Activated naive CD4-positive, alpha-beta T cell treated with anti-CD3 and anti-CD28 coated beads, Interleukin-2, amount 50 U/mL, for 24 hours (primary cell): ENCODE data around the gene ALCAM.

Source experiments
- H3K27ac Mint-ChIP-seq: one replicate; pipeline ENCODE4 v1.8.0; 2021; ENCODE audit warnings: mild to moderate bottlenecking, mixed read lengths
- H3K27me3 Mint-ChIP-seq: one replicate; pipeline ENCODE4 v1.8.0; 2021; ENCODE audit warnings: mixed read lengths
- H3K36me3 Mint-ChIP-seq: one replicate; pipeline ENCODE4 v1.8.0; 2021; ENCODE audit warnings: mixed read lengths
- H3K4me1 Mint-ChIP-seq: one replicate; pipeline ENCODE4 v1.8.0; 2021; ENCODE audit warnings: mixed read lengths
- H3K4me3 Mint-ChIP-seq: one replicate; pipeline ENCODE4 v1.8.0; 2021; ENCODE audit warnings: mild to moderate bottlenecking, mixed read lengths
- H3K9me3 Mint-ChIP-seq: one replicate; pipeline ENCODE4 v1.8.0; 2021; ENCODE audit warnings: mixed read lengths

ALCAM gene

DNA sequence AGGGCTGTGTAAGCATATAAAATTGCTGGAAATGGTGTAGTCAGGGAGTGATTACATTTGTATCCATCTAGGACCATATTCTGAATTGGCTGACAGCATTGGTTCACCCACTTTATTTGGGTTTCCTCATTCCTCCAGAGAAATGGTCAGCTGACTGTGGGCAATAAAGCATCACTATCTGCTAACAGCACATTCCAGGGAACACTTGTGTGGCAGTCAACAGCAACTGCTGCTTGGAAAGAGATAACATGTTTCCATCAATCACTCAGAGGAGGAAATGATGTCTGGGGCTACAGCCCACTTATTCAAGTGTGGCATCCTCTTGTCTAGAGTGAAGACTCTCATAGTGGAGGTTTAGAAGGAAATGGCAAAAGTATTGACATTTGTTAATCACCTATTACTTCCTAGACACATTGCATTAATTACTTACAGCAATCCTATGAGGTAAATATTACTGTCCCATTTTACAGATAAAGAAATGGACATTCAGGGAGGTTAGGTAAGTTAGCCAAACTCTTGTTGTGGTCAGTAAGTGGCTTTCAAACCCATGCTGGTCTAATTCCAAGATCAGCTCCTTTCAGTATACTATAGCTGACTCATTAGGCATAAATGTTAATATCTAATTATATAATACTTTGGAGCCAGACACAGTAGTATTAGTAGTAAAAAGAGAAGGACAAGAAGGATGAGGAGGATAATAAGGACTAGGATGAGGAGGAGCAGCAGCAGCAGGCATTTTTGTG, 247.8 kb downstream of the ALCAM start:
- Mint-ChIP-seq H3K4me3 (no peak overlapping the region), H3K36me3 (peaks cover 1% of the 10 kb centered on the region), H3K27ac (no peak overlapping the region), H3K4me1 (no peaks in the 10 kb centered on the region), H3K27me3 (no peaks in the 10 kb centered on the region), H3K9me3 (no peaks in the 10 kb centered on the region)

- Mint-ChIP-seq H3K4me1 (no peaks in the 10 kb centered on the region), H3K9me3 (no peaks in the 10 kb centered on the region), H3K27me3 (no peaks in the 10 kb centered on the region), H3K27ac (no peak overlapping the region), H3K4me3 (no peak overlapping the region), H3K36me3 (peaks cover 1% of the 10 kb centered on the region)
Measured at GRCh38 chr3:105615814-105616213, 249.1 kb downstream of the ALCAM start.

- Mint-ChIP-seq H3K4me1 (no peaks in the 10 kb centered on the region), H3K36me3 (peaks cover 1% of the 10 kb centered on the region), H3K4me3 (no peak overlapping the region), H3K9me3 (no peaks in the 10 kb centered on the region), H3K27me3 (no peaks in the 10 kb centered on the region), H3K27ac (no peak overlapping the region)
Measured at GRCh38 chr3:105616374-105617121, 249.8 kb downstream of the ALCAM start.

DNA sequence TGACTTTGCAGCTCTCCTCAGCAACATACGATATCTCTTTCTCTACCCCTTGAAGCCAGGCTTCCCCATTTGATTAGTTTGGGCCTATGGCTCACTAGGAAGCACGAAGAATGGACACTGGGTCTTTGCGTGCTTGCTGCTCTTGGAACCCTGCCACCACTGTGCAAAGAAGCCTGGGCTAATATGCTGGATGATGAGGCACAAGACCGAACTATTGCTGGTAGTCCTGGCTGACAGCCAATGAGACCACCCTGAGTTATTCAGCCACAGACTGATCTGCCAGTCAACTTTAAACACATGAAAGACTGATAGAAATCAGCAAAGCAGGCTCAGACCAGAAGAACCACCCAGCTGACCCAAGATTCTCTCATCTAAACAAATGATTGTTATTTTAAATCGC, 251.8 kb downstream of the ALCAM start:
- Mint-ChIP-seq H3K9me3 (no peaks in the 10 kb centered on the region), H3K27ac (no peak overlapping the region)

DNA sequence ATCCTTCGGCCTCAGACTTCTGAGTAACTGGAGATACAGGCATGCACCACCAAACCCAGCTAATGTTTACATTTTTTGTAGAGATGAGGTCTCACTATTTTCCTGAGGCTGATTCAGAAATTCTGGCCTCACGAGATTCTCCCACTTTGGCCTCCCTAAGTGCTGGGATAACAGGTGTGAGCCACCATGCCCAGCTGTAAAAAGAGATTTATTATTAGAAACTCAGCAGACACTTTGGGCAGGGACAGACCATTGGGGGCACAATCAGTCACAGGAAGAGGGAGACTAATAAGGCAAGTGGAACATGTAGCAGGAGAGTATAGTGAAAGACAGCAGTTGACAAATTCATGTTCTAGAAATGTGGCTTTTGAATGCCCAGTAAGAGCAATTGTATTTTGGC, 252.9 kb downstream of the ALCAM start:
- Mint-ChIP-seq H3K36me3 (peaks cover 1% of the 10 kb centered on the region), H3K27me3 (no peaks in the 10 kb centered on the region), H3K4me3 (no peak overlapping the region), H3K27ac (no peak overlapping the region), H3K9me3 (no peaks in the 10 kb centered on the region), H3K4me1 (no peaks in the 10 kb centered on the region)

More for the DNA sequence above, 251.8 kb downstream of the ALCAM start:
- H3K36me3 Mint-ChIP-seq = peaks cover 1% of the 10 kb centered on the region
- H3K27me3 Mint-ChIP-seq = no peaks in the 10 kb centered on the region
- H3K4me1 Mint-ChIP-seq = no peaks in the 10 kb centered on the region
- H3K4me3 Mint-ChIP-seq = no peak overlapping the region

DNA sequence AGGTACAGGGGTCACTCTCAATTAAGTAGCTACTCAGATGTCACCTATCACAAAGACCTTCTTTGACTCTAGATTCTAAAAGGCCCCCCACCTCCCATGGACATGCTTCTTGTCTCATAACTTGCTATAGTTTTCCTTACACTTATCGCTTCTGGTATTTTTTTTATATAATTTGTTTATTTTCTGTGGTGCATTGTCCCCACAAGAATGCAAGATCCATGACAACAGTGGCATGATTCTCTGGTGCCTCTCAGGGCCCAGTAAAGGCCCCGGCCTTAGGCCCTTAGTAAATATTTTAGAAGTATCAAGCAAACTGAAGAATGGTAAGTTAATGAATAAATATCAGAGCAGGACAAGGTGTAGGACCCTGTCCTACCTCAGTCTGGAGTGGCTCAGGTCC, 253.5 kb downstream of the ALCAM start:
- H3K27ac Mint-ChIP-seq = no peak overlapping the region
- H3K4me1 Mint-ChIP-seq = no peaks in the 10 kb centered on the region
- no peak overlapping the region for H3K4me3 Mint-ChIP-seq
- H3K36me3 Mint-ChIP-seq = peaks cover 1% of the 10 kb centered on the region
- H3K27me3 Mint-ChIP-seq = no peaks in the 10 kb centered on the region
- no peaks in the 10 kb centered on the region for H3K9me3 Mint-ChIP-seq

- Mint-ChIP-seq H3K27me3 (no peaks in the 10 kb centered on the region), H3K4me1 (no peaks in the 10 kb centered on the region), H3K4me3 (no peak overlapping the region), H3K27ac (no peak overlapping the region), H3K36me3 (no peaks in the 10 kb centered on the region), H3K9me3 (no peaks in the 10 kb centered on the region)
Measured at GRCh38 chr3:105622169-105622568, 255.5 kb downstream of the ALCAM start.
